OCI-LY7 (cell line): Measurements from ENCODE around the gene ABHD12B.

Source experiments
- CTCF ChIP-seq: fragments of 200-600 bp; sonication (generic); conservative IDR thresholded peaks from 2 replicates; pipeline ENCODE4 v1.5.1; 2014; ENCODE audit warnings: mild to moderate bottlenecking, antibody characterized with exemption, low read length, moderate library complexity, mixed read lengths
- EZH2phosphoT487 ChIP-seq: fragments of 200-600 bp; sonication (generic); IDR thresholded peaks from 2 replicates; pipeline ENCODE4 v1.6.1; 2018; ENCODE audit warnings: low read depth, borderline replicate concordance, mild to moderate bottlenecking, mixed run types, antibody characterized with exemption, low read length, moderate library complexity, mixed read lengths

DNA sequence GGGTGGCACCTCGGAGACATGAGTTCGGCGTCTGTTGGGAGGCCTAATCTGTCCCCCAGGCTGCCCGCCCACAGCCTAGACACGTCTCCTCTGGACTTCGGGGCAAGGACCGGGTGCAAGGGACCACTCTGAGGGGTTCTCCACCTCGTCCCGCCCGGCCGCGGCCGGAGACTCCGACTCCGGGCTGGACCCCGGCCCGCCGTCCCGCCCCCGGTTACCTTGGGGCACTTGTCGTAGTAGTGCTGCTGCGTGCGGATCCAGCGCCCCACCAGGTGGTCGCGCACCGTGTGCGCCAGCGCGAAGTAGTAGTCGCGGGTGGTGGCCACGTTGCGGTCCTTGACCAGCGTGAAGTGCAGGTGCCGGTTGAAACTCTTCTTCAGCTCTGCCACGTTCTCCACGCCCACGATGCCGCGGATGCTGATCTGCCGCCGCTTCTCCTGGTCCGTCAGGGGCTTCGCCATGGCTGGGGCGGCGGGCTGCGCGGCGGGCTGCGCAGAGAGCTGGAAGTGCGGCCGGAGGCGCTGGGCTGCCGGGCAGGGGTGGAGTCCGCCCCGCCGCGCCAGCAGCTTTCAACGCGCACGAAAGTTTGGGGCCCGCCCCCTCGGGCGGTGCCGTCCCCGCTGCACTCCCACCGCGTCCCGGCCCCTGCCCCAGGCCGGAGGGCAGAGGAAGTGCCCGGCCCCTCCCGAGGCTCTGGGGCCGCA is 72.2 kb downstream of the ABHD12B start, which contains the start of gene PYGL:
- TF ChIP-seq CTCF (no peak), EZH2phosphoT487 (no peak)
